ENCODE results near the gene MAP1S. TPM values are rescaled to one million over a fixed set of nuclear protein-coding genes. Genes with fewer than 3 reads are reported as not detected.

The MAP1S gene
- total RNA-seq, 1 donor from 2014 or later = 67.1 TPM

DNA sequence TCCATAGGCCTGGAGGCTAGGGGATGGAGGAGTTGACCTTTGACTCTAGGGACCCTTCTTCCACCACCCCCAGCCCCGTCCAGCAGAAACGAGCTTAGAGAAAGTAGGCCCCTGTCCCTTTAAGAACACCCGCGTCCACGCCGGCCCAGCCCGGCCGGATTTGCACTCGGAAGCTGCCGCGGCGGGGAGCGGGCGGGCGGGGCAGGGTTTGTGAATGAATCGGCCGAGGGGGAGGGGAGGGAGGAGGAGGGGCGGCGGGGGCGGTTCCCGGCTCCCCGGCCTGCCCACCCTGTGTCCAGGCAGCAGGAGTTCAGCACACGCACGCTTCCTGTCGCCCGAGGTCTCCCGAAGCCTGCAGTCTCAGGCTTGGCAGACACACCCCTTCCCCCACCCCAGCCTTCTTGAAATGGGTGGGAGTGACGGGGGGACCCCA, 32.7 kb upstream of the MAP1S start:
- Histone ChIP-seq H3K4me1 (peaks cover 15% of the 10 kb centered on the region), H3K9me3 (no peaks in the 10 kb centered on the region), H3K27me3 (ENCODE audit: low read depth) (peaks cover 64% of the 10 kb centered on the region), H3K27ac (no peak overlapping the region), H3K36me3 (no peaks in the 10 kb centered on the region), H3K4me3 (peak overlapping the region; percentile 23)
- DNase-seq (no peak), ATAC-seq (peak in 1 of 2 donors; percentile 30)
- intact Hi-C loops (cut with DNase I) = no loop called here
- TF ChIP-seq, protein P1, sequence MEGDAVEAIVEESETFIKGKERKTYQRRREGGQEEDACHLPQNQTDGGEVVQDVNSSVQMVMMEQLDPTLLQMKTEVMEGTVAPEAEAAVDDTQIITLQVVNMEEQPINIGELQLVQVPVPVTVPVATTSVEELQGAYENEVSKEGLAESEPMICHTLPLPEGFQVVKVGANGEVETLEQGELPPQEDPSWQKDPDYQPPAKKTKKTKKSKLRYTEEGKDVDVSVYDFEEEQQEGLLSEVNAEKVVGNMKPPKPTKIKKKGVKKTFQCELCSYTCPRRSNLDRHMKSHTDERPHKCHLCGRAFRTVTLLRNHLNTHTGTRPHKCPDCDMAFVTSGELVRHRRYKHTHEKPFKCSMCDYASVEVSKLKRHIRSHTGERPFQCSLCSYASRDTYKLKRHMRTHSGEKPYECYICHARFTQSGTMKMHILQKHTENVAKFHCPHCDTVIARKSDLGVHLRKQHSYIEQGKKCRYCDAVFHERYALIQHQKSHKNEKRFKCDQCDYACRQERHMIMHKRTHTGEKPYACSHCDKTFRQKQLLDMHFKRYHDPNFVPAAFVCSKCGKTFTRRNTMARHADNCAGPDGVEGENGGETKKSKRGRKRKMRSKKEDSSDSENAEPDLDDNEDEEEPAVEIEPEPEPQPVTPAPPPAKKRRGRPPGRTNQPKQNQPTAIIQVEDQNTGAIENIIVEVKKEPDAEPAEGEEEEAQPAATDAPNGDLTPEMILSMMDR (IDR thresholded peaks at IDR 0.05) = no peak

DNA sequence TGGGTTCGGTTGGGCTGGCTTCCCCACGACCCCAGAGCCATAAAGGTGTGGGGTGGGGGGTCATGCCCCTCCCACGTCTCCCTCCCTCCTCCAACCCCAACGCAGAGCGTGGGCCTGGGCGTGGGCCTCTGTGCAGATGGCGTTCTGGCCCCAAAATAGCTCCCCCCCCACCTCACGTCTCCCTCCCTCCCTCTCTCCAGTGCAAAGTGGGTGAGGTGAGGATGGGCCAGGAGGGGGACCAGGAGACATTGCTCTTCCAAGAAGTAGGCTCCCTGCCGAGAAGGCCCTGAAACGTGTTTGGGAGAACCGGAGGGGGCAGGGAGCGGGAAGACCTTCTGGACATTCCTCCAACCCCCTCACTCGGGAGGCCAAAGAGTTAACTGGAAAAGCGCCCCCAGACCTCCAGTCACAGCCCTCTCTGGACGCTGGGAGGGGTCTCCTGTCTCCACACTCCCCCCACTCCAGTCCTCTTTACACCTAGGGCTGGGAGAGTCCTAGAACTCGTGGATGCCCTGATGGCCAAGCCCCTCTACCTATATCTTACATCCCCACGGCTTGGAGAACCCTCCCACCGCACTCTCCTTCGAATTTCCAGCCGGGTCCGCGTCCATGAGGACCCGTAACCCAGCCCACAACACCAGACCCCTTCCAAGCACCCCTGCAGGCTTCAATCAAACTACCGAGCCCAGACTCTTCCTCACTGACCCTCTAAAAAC, 32.0 kb upstream of the MAP1S start:
- peak in 1 of 2 donors; percentile 5 for ATAC-seq
- Histone ChIP-seq H3K9me3 (no peaks in the 10 kb centered on the region), H3K27me3 (ENCODE audit: low read depth) (peaks cover 63% of the 10 kb centered on the region), H3K27ac (no peak overlapping the region), H3K4me3 (no peak overlapping the region), H3K4me1 (peaks cover 15% of the 10 kb centered on the region), H3K36me3 (no peaks in the 10 kb centered on the region)
- no peak for DNase-seq
- intact Hi-C loops (cut with DNase I) = no loop called here
- TF ChIP-seq, protein P1 (IDR thresholded peaks at IDR 0.05) = no peak

DNA sequence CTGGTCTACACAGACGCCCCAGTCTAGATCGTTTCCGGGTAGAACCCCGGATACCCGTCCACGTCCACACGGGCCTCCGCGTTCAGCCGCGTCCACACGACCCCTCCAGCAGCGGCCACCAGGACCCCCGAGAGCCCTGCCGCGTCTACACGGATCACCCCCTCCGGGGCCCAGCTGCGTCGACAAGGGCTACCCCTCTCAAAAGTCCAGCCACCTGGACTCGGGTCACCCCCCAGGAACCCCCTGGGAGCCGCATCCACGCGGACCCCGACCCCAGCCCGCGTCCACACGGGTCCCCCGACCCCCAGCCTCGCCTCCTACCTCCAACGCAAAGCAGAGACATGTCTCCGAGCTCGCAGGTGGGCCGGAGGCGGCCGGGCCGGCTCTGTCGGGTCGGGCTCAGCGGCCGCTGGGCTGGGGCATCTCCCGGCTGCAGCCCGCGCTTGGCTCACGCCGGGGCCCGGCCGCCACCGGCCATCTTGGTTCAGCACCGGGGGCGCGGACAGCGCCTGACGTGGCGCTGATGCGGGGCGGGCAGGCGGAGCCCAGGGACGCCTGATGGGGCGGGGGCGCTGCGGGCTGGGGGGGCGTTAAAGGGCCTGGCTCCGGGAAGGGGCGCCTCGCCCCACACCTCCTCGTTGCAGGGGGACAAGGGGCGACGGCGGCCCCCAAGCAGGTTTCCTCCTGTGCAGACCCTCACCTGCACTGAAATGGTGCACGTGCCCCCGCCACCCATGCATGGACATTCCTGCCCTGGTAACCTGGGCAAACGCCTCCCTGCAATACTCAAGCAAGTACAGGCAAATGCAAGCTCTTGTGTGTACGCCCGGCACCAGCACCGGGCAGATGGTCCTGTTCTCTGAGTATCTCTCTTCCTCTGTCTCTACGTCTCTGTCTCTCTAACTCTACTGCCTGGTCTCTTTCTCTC, 31.2 kb upstream of the MAP1S start, which contains the start of gene UNC13A:
UNC13A (minus strand) TSS at position 498 of the 928 bp plus-strand sequence; CDS start at position 343, 155 bp downstream.
- Histone ChIP-seq H3K4me3 (peak within 1 kb of the TSS; percentile 19), H3K36me3 (no peaks in the 10 kb centered on the region), H3K27me3 (ENCODE audit: low read depth) (peaks cover 66% of the 10 kb centered on the region), H3K9me3 (no peaks in the 10 kb centered on the region), H3K27ac (no peak within 1 kb of the TSS), H3K4me1 (peaks cover 15% of the 10 kb centered on the region)
- peak; percentile 51 for DNase-seq
- TF ChIP-seq, protein P1 (IDR thresholded peaks at IDR 0.05) = no peak
- ATAC-seq = peak; percentile 62 to 74
- intact Hi-C loops (cut with DNase I) = no loop called here

DNA sequence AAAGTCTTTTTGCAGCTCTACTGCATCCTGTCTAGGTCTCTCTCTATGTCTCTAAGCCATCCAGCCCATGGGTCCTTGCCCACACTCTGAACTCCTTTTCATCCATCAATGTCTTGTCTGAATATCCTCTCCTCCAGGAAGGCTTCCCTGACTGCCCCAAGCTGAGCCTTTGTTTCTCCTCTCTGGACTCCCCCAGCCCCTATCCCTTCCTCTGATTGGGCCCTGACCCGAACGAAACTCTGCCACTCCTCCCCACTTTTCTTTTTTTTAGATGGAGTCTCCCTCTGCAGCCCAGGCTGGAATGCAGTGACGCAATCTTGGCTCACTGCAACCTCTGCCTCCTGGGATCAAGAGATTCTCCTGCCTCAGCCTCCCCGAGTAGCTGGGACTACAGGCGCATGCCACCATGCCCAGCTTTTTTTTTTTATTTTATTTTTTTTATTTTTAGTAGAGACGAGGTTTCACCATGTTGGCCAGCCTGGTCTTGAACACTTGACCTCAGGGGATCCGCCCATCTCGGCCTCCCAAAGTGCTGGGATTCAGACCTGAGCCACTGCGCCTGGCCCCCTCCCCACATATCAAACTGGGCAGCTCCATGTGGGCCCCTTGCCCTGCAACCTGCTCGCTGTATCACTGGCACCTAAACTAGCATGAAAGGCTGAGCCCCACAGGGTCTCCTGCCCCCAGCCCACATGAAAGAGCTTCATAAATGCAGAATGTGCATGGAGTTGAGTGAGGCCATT, 30.3 kb upstream of the MAP1S start:
- no peak for ATAC-seq
- Histone ChIP-seq H3K27ac (no peak overlapping the region), H3K4me3 (no peak overlapping the region), H3K4me1 (peaks cover 15% of the 10 kb centered on the region), H3K27me3 (ENCODE audit: low read depth) (peaks cover 66% of the 10 kb centered on the region), H3K36me3 (no peaks in the 10 kb centered on the region), H3K9me3 (no peaks in the 10 kb centered on the region)
- intact Hi-C loops (cut with DNase I) = no loop called here
- no peak for DNase-seq
- TF ChIP-seq, protein P1 (IDR thresholded peaks at IDR 0.05) = no peak

DNA sequence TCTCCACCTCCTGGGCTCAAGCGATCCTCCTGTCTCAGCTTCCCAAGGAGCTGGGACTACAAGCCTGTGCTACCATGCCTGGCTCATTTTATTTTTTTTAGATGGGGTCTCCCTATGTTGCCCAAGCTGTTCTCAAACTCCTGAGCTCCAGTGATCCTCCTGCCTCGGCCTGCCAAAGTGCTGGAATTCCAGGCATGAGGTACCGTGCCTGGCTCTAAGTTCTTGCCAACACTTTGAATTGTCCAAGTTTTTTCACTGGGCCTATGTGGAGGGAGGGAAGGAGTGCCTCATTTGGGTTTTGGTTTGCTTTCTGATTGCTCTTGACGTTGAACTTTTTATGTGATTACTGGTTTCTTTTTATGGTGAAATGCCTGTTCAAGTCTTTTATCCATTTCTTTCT, 26.7 kb upstream of the MAP1S start:
- H3K27ac ChIP-seq = no peak overlapping the region
- no peaks in the 10 kb centered on the region for H3K9me3 ChIP-seq
- intact Hi-C loops (cut with DNase I) = no loop called here
- H3K4me3 ChIP-seq = no peak overlapping the region
- TF ChIP-seq, protein P1 (IDR thresholded peaks at IDR 0.05) = no peak
- H3K36me3 ChIP-seq = no peaks in the 10 kb centered on the region
- H3K27me3 ChIP-seq (ENCODE audit: low read depth) = peaks cover 42% of the 10 kb centered on the region
- H3K4me1 ChIP-seq = peaks cover 4% of the 10 kb centered on the region
- ATAC-seq (no peak), DNase-seq (no peak)
